Kidney (tissue), 22 donors: ENCODE measurements around the gene CTSD. TPM values are rescaled to one million over a fixed set of nuclear protein-coding genes. Genes with fewer than 3 reads are reported as not detected.
"Not testable (repeated sequence)": the region's sequence is repeated elsewhere in the genome, so short reads cannot be mapped to it uniquely, and the experiment has no call there.

Source experiments
- DNase-seq, 5 donors: peaks; one replicate each; pipeline ENCODE4 v3.0.0-alpha.2; 2013 to 2020
- FAIRE-seq: peaks from 2 replicates; lab custom pipeline; 2012; peaks lifted over from hg19 to GRCh38; lab: Jason Lieb, UNC
- H3K27ac ChIP-seq, 2 donors: one replicate each; pipeline ENCODE4 v1.7.0; 2013; ENCODE audit warnings: low read depth in 2 of 2, low read length in 2 of 2, inconsistent platforms in 1 of 2
- H3K27me3 ChIP-seq: one replicate; pipeline ENCODE4 v1.7.1; 2013; ENCODE audit warnings: low read length, inconsistent platforms; ENCODE audit not compliant: control insufficient read depth, insufficient read depth
- H3K36me3 ChIP-seq, 3 donors: one replicate each; pipeline versions ENCODE4 v1.7.0 to v1.7.1; 2013; ENCODE audit warnings: low read length in 3 of 3, control low read depth in 1 of 3, inconsistent platforms in 1 of 3; ENCODE audit not compliant: insufficient read depth in 3 of 3, control insufficient read depth in 2 of 3
- H3K4me1 ChIP-seq, 3 donors: one replicate each; pipeline versions ENCODE4 v1.7.0 to v1.7.1; 2013; ENCODE audit warnings: low read length in 3 of 3, inconsistent platforms in 1 of 3, low read depth in 1 of 3; ENCODE audit not compliant: control insufficient read depth in 2 of 3, insufficient read depth in 2 of 3
- H3K4me3 ChIP-seq, 3 donors: one replicate each; pipeline versions ENCODE4 v1.7.0 to v1.8.1; 2013; ENCODE audit warnings: low read length in 3 of 3, control low read depth in 1 of 3, inconsistent platforms in 1 of 3
- H3K9ac ChIP-seq, 3 donors: one replicate each; pipeline versions ENCODE4 v1.7.0 to v1.7.1; 2013; ENCODE audit warnings: low read length in 3 of 3, control low read depth in 1 of 3, inconsistent platforms in 1 of 3
- H3K9me3 ChIP-seq, 3 donors: one replicate each; pipeline versions ENCODE4 v1.7.0 to v1.7.1; 2013; ENCODE audit warnings: low read length in 3 of 3, control low read depth in 1 of 3, inconsistent platforms in 1 of 3; ENCODE audit not compliant: control insufficient read depth in 2 of 3, insufficient read depth in 1 of 3
- CTCF ChIP-seq: IDR thresholded peaks from 3 replicates; pipeline ENCODE4 v1.5.1; 2012; ENCODE audit warnings: mild to moderate bottlenecking, moderate library complexity, borderline replicate concordance; ENCODE audit not compliant: insufficient read depth; ENCODE audit errors: extremely low read depth
- intact Hi-C: fragments of 100-400 bp; cut with DNase I; formaldehyde crosslinking; loops from one replicate; pipeline ENCODE4 v1.11.1; 2022
- long read RNA-seq, 10 donors: library from polyadenylated mRNA in 1 of 10; unstranded in 1 of 10; transcript quantifications; one replicate each; pipeline ENCODE4 v2.0.0 and lab custom pipeline, GENCODE V29; 2021 to 2026
- polyA plus RNA-seq: library from polyadenylated mRNA; stranded (reverse); fragments of 350-450 nt; fragmentation: Illumina TruSeq; extraction: RNeasy Lipid Tissue Mini Kit (QIAGEN cat#74804); gene quantifications from one replicate; pipeline ENCODE4 v1.2.3, GENCODE V29; 2014; ENCODE audit warnings: low read depth, low replicate concordance; ENCODE audit not compliant: insufficient read depth
- total RNA-seq: library from RNA; stranded (reverse); fragmentation: NEBNext Ultra II Directional; extraction: Animal tissue kit (Norgen Biotek cat#: 25700); gene quantifications from one replicate; pipeline ENCODE4 v1.2.1, GENCODE V29; 2021
- donor health status: control.
- donor health status: control.
- donor health status: control.
- donor health status: control.
- donor health status: control.
- donor health status: DM: yes; HTN: yes; CAD: no.
- donor health status: Normal renal cell carcinoma (clear cell type).

Gene CTSD
- 2,183 TPM for total RNA-seq
- polyA plus RNA-seq = 2,764 TPM
- long read RNA-seq, donor 1, transcript CTSD-201 (9 exons, 2,123 nt) = major isoform, 63 of 70 reads
- long read RNA-seq, donor 1, partial matches to known transcripts = 5 of 70 reads
- long read RNA-seq, donor 1, other reads (novel, unspliced or antisense) = 0 of 70 reads
- long read RNA-seq, donor 2, transcript CTSD-201 (9 exons, 2,123 nt) = major isoform, 81 of 115 reads
- long read RNA-seq, donor 2, partial matches to known transcripts = 33 of 115 reads
- long read RNA-seq, donor 2, other reads (novel, unspliced or antisense) = 0 of 115 reads
- long read RNA-seq, donor 3, transcript CTSD-201 (9 exons, 2,123 nt) = major isoform, 73 of 111 reads
- long read RNA-seq, donor 3, partial matches to known transcripts = 33 of 111 reads
- long read RNA-seq, donor 3, other reads (novel, unspliced or antisense) = 0 of 111 reads
- long read RNA-seq, donor 4, transcript CTSD-201 (9 exons, 2,123 nt) = major isoform, 66 of 122 reads
- long read RNA-seq, donor 4, partial matches to known transcripts = 54 of 122 reads
- long read RNA-seq, donor 4, other reads (novel, unspliced or antisense) = 0 of 122 reads
- long read RNA-seq, donor 5, transcript CTSD-201 (9 exons, 2,123 nt) = major isoform, 5 of 5 reads
- long read RNA-seq, donor 5, partial matches to known transcripts = 0 of 5 reads
- long read RNA-seq, donor 5, other reads (novel, unspliced or antisense) = 0 of 5 reads
- long read RNA-seq, donor 6, transcript CTSD-201 (9 exons, 2,123 nt) = major isoform, 60 of 88 reads
- long read RNA-seq, donor 6, partial matches to known transcripts = 28 of 88 reads
- long read RNA-seq, donor 6, other reads (novel, unspliced or antisense) = 0 of 88 reads
- long read RNA-seq, donor 7, transcript CTSD-201 (9 exons, 2,123 nt) = major isoform, 1,095 of 1,580 reads
- long read RNA-seq, donor 7, transcript CTSD-204 (9 exons, 2,006 nt) = minor isoform, 6 of 1,580 reads
- long read RNA-seq, donor 7, partial matches to known transcripts = 459 of 1,580 reads
- long read RNA-seq, donor 7, other reads (novel, unspliced or antisense) = 19 of 1,580 reads
- long read RNA-seq, donor 8, transcript CTSD-201 (9 exons, 2,123 nt) = major isoform, 64 of 98 reads
- long read RNA-seq, donor 8, partial matches to known transcripts = 34 of 98 reads
- long read RNA-seq, donor 8, other reads (novel, unspliced or antisense) = 0 of 98 reads
- long read RNA-seq, donor 9, transcript CTSD-201 (9 exons, 2,123 nt) = major isoform, 43 of 56 reads
- long read RNA-seq, donor 9, partial matches to known transcripts = 13 of 56 reads
- long read RNA-seq, donor 9, other reads (novel, unspliced or antisense) = 0 of 56 reads
- long read RNA-seq, donor 10, transcript CTSD-201 (9 exons, 2,123 nt) = major isoform, 51 of 78 reads
- long read RNA-seq, donor 10, partial matches to known transcripts = 26 of 78 reads
- long read RNA-seq, donor 10, other reads (novel, unspliced or antisense) = 0 of 78 reads

- peak; percentile 85 to 97 (median 91) for DNase-seq
- TF ChIP-seq CTCF = no peak
- H3K4me1 ChIP-seq = peaks cover 0 to 44% (median 31%) of the 10 kb centered on the region in 3 donors
- H3K27me3 ChIP-seq = no peaks in the 10 kb centered on the region
- peak within 1 kb of the TSS in 2 of 3 donors; percentile 68 to 97 for H3K9ac ChIP-seq
- intact Hi-C loops = no loop called here
- peak within 1 kb of the TSS; percentile 28 to 77 (median 74) for H3K4me3 ChIP-seq
- no peaks in the 10 kb centered on the region for H3K9me3 ChIP-seq
- peak within 1 kb of the TSS; percentile 95 to 99 for H3K27ac ChIP-seq
- peaks cover 0 to 8% (median 2%) of the 10 kb centered on the region in 3 donors for H3K36me3 ChIP-seq
- FAIRE-seq = no peak
Measured at GRCh38 chr11:1763796-1764661, at the start of gene CTSD. CTSD (minus strand) TSS chr11:1763927; CDS start chr11:1763859, 68 bp downstream.

GRCh38 chr11:1813356-1813755 is 49.6 kb upstream of the CTSD start:
- not testable (repeated sequence) for FAIRE-seq

DNA sequence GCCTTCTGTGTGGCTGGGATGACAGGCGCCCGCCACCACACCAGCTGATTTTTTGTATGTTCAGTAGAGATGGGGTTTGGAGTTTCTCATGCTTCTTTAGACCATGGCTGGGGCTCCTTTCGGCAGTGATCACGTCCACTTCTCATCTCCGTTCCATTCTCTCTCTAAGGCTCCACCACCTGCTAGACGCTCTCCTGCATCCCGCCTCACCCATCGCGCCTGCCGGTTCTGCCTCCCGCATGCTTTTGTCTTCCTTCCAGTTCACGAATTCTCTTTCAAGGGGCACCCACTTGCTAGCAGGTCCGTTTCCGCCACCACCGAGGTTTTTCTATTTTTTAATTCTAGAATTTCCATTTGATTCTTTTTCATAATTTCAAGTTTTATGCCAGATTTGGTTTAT is 49.1 kb upstream of the CTSD start:
- DNase-seq (no peak), FAIRE-seq (no peak)
- H3K4me3 ChIP-seq = no peak overlapping the region
- no peak for TF ChIP-seq CTCF
- H3K4me1 ChIP-seq = no peaks in the 10 kb centered on the region
- H3K9me3 ChIP-seq = peaks cover 0 to 2% (median 0%) of the 10 kb centered on the region in 3 donors
- H3K36me3 ChIP-seq = no peaks in the 10 kb centered on the region
- intact Hi-C loops = no loop called here
- H3K9ac ChIP-seq = no peak overlapping the region
- H3K27me3 ChIP-seq = no peaks in the 10 kb centered on the region
- no peak overlapping the region for H3K27ac ChIP-seq

More at GRCh38 chr11:1813356-1813755, 49.6 kb upstream of the CTSD start:
- H3K27me3 ChIP-seq, H3K4me3 ChIP-seq, H3K27ac ChIP-seq, H3K9ac ChIP-seq, H3K36me3 ChIP-seq, DNase-seq, H3K4me1 ChIP-seq, H3K9me3 ChIP-seq, intact Hi-C loops: not testable (repeated sequence)
